Testis (tissue), 2 donors: ENCODE results near the gene NLGN2.

ENCODE experiments used
- POLR2A ChIP-seq: fragments of 450-650 bp; IDR thresholded peaks from one replicate; pipeline ENCODE4 v1.6.1; 2017; ENCODE audit warnings: antibody characterized with exemption, mild to moderate bottlenecking, moderate library complexity
- TF ChIP-seq, protein P1 (sequence below), 3 experiments: fragments of 450-650 bp in 2 of 3; fragments of 200-600 bp in 1 of 3; sonication (generic) in 1 of 3; IDR thresholded peaks; one replicate each; pipeline ENCODE4 v1.5.1; 2016 to 2019; ENCODE audit warnings: antibody characterized with exemption in 3 of 3, mild to moderate bottlenecking in 2 of 3, moderate library complexity in 1 of 3

DNA sequence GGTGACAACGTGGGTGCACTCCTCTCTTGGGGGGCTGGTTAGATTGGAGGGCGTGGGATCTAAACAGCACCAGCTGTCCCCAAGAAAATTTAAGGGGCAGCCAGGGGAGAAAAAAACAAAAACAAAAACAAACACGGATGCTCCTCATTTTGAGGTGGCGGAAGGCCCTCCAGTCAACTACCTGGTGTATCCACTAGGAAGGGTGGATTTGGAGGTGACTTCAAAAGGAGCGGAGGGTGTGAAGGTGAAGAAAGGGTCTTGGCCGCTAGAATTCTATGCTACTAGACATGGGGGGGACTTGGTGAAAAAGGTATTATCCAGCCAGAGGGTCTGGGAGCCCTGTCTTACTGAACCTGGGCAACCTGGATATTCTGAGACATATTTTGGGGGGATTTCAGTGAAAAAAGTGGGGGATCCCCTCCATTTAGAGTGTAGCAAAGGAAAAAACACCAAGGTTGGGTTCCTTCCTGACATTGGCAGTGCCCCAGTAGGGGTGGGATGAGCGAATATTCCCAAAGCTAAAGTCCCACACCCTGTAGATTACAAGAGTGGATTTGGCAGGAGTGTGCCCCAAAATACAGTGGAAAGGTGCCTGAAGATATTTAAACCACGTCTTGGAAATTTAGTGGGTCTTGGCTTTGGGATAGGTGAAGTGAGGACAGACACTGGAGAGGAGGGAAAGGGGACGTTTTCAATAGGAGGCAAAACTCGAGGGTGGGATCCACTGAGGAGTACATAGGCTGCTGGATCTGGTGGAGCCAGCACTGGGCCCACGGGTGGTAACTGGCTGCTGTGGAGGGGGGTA, 31.2 kb downstream of the NLGN2 start:
- TF ChIP-seq, protein P1, sequence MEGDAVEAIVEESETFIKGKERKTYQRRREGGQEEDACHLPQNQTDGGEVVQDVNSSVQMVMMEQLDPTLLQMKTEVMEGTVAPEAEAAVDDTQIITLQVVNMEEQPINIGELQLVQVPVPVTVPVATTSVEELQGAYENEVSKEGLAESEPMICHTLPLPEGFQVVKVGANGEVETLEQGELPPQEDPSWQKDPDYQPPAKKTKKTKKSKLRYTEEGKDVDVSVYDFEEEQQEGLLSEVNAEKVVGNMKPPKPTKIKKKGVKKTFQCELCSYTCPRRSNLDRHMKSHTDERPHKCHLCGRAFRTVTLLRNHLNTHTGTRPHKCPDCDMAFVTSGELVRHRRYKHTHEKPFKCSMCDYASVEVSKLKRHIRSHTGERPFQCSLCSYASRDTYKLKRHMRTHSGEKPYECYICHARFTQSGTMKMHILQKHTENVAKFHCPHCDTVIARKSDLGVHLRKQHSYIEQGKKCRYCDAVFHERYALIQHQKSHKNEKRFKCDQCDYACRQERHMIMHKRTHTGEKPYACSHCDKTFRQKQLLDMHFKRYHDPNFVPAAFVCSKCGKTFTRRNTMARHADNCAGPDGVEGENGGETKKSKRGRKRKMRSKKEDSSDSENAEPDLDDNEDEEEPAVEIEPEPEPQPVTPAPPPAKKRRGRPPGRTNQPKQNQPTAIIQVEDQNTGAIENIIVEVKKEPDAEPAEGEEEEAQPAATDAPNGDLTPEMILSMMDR (IDR thresholded peaks at IDR 0.05): no peak
- TF ChIP-seq POLR2A: no peak
